ENCODE data around the gene TLK1. TPM values are rescaled to one million over a fixed set of nuclear protein-coding genes. Genes with fewer than 3 reads are reported as not detected.
A peak's percentile ranks its signal among the peaks of the same experiment; 100 is the strongest.
"Not testable (repeated sequence)": the region's sequence is repeated elsewhere in the genome, so short reads cannot be mapped to it uniquely, and the experiment has no call there.

TLK1 gene
- total and polyA plus RNA-seq, 4 experiments from 2014 or later = 19.2 to 152 (median 95.9) TPM

- no peak overlapping the region for H3K27ac ChIP-seq (ENCODE audit: low read depth, low read length)
- Mint-ChIP-seq H3K27me3 (no peaks in the 10 kb centered on the region), H3K9me3 (peaks cover 0 to 3% (median 0%) of the 10 kb centered on the region in 8 donors), H3K27ac (no peak overlapping the region), H3K4me1 (peaks cover 0 to 2% (median under 1%) of the 10 kb centered on the region in 4 donors), H3K4me3 (no peak overlapping the region), H3K36me3 (no peaks in the 10 kb centered on the region)
- no peaks in the 10 kb centered on the region for H3K9me3 ChIP-seq (ENCODE audit: control insufficient read depth in 1 of 2, low read length in 2 of 2)
- H3K36me3 ChIP-seq (ENCODE audit: insufficient read depth, low read length) = no peaks in the 10 kb centered on the region
- ChIA-PET POLR2A (ENCODE audit: partially characterized antibody) (interaction anchor here (1.3 kb wide), 1 partner anchor 8 kb away, joined by 3 read pairs; no protein-coding TSS in a partner anchor), CTCF (ENCODE audit: partially characterized antibody) (no interaction called here)
- intact Hi-C loops (cut with micrococcal nuclease) = no loop called here
- H3K27me3 ChIP-seq (ENCODE audit: insufficient read depth, low read length) = no peaks in the 10 kb centered on the region
- no peak overlapping the region for H3K4me3 ChIP-seq (ENCODE audit: low read length in 2 of 2)
- DNase-seq = no peak
- no peaks in the 10 kb centered on the region for H3K4me1 ChIP-seq (ENCODE audit: insufficient read depth, low read length)
Observed at GRCh38 chr2:171169839-171170238, 9.1 kb upstream of the TLK1 start.

GRCh38 chr2:171169333-171169732, 8.6 kb upstream of the TLK1 start:
- H3K9me3 ChIP-seq (ENCODE audit: control insufficient read depth in 1 of 2, low read length in 2 of 2) = no peaks in the 10 kb centered on the region
- ChIA-PET POLR2A (ENCODE audit: partially characterized antibody) (no interaction called here), CTCF (ENCODE audit: partially characterized antibody) (no interaction called here)
- H3K36me3 ChIP-seq (ENCODE audit: insufficient read depth, low read length) = no peaks in the 10 kb centered on the region
- Mint-ChIP-seq H3K36me3 (no peaks in the 10 kb centered on the region), H3K4me3 (no peak overlapping the region), H3K4me1 (peaks cover 0 to 4% (median 2%) of the 10 kb centered on the region in 4 donors), H3K27me3 (no peaks in the 10 kb centered on the region), H3K27ac (no peak overlapping the region), H3K9me3 (peaks cover 0 to 3% (median 0%) of the 10 kb centered on the region in 8 donors)
- no peaks in the 10 kb centered on the region for H3K27me3 ChIP-seq (ENCODE audit: insufficient read depth, low read length)
- H3K27ac ChIP-seq (ENCODE audit: low read depth, low read length) = no peak overlapping the region
- no peak for DNase-seq
- intact Hi-C loops (cut with micrococcal nuclease) = no loop called here
- H3K4me1 ChIP-seq (ENCODE audit: insufficient read depth, low read length) = peaks cover 4% of the 10 kb centered on the region
- H3K4me3 ChIP-seq (ENCODE audit: low read length in 2 of 2) = no peak overlapping the region

GRCh38 chr2:171167352-171167997, 6.8 kb upstream of the TLK1 start:
- Histone ChIP-seq H3K27me3 (ENCODE audit: insufficient read depth, low read length) (no peaks in the 10 kb centered on the region), H3K9me3 (ENCODE audit: control insufficient read depth in 1 of 2, low read length in 2 of 2) (no peaks in the 10 kb centered on the region), H3K4me1 (ENCODE audit: insufficient read depth, low read length) (peaks cover 23% of the 10 kb centered on the region), H3K4me3 (ENCODE audit: low read length in 2 of 2) (no peak overlapping the region), H3K36me3 (ENCODE audit: insufficient read depth, low read length) (no peaks in the 10 kb centered on the region), H3K27ac (ENCODE audit: low read depth, low read length) (no peak overlapping the region)
- H3K4me1 Mint-ChIP-seq = peaks cover 18 to 19% (median 18%) of the 10 kb centered on the region in 4 donors
- ChIA-PET CTCF (ENCODE audit: partially characterized antibody) (no interaction called here), POLR2A (ENCODE audit: partially characterized antibody) (no interaction called here)
- H3K36me3 Mint-ChIP-seq = no peaks in the 10 kb centered on the region
- peaks cover 0 to under 1% (median 0%) of the 10 kb centered on the region in 8 donors for H3K9me3 Mint-ChIP-seq
- H3K27ac Mint-ChIP-seq = peak overlapping the region in 1 of 7 donors; percentile 5
- no peak overlapping the region for H3K4me3 Mint-ChIP-seq
- intact Hi-C loops (cut with micrococcal nuclease) = no loop called here
- H3K27me3 Mint-ChIP-seq = no peaks in the 10 kb centered on the region
- no peak for DNase-seq

- Mint-ChIP-seq H3K4me3 (no peak overlapping the region), H3K9me3 (no peaks in the 10 kb centered on the region), H3K4me1 (peaks cover 24 to 28% (median 26%) of the 10 kb centered on the region in 4 donors), H3K36me3 (no peaks in the 10 kb centered on the region), H3K27me3 (no peaks in the 10 kb centered on the region), H3K27ac (no peak overlapping the region)
- no peak overlapping the region for H3K27ac ChIP-seq (ENCODE audit: low read depth, low read length)
- no peaks in the 10 kb centered on the region for H3K27me3 ChIP-seq (ENCODE audit: insufficient read depth, low read length)
- ChIA-PET POLR2A (ENCODE audit: partially characterized antibody) (no interaction called here), CTCF (ENCODE audit: partially characterized antibody) (no interaction called here)
- peaks cover 33% of the 10 kb centered on the region for H3K4me1 ChIP-seq (ENCODE audit: insufficient read depth, low read length)
- H3K9me3 ChIP-seq (ENCODE audit: control insufficient read depth in 1 of 2, low read length in 2 of 2) = no peaks in the 10 kb centered on the region
- intact Hi-C loops (cut with micrococcal nuclease) = no loop called here
- DNase-seq = no peak
- H3K4me3 ChIP-seq (ENCODE audit: low read length in 2 of 2) = no peak overlapping the region
- no peaks in the 10 kb centered on the region for H3K36me3 ChIP-seq (ENCODE audit: insufficient read depth, low read length)
Observed at GRCh38 chr2:171166328-171166983, 5.8 kb upstream of the TLK1 start.

- Mint-ChIP-seq H3K27ac (no peak overlapping the region), H3K4me1 (peaks cover 27 to 33% (median 30%) of the 10 kb centered on the region in 4 donors), H3K27me3 (no peaks in the 10 kb centered on the region), H3K4me3 (no peak overlapping the region), H3K36me3 (peaks cover 0 to 3% of the 10 kb centered on the region in 2 donors), H3K9me3 (no peaks in the 10 kb centered on the region)
- ChIA-PET CTCF (ENCODE audit: partially characterized antibody) (no interaction called here), POLR2A (ENCODE audit: partially characterized antibody) (no interaction called here)
- no peaks in the 10 kb centered on the region for H3K36me3 ChIP-seq (ENCODE audit: insufficient read depth, low read length)
- no peak overlapping the region for H3K27ac ChIP-seq (ENCODE audit: low read depth, low read length)
- no peaks in the 10 kb centered on the region for H3K9me3 ChIP-seq (ENCODE audit: control insufficient read depth in 1 of 2, low read length in 2 of 2)
- H3K4me3 ChIP-seq (ENCODE audit: low read length in 2 of 2) = no peak overlapping the region
- peaks cover 36% of the 10 kb centered on the region for H3K4me1 ChIP-seq (ENCODE audit: insufficient read depth, low read length)
- intact Hi-C loops (cut with micrococcal nuclease) = no loop called here
- H3K27me3 ChIP-seq (ENCODE audit: insufficient read depth, low read length) = no peaks in the 10 kb centered on the region
- no peak for DNase-seq
Observed at GRCh38 chr2:171165967-171166327, 5.3 kb upstream of the TLK1 start.

GRCh38 chr2:171163261-171163660, 2.6 kb upstream of the TLK1 start:
- Mint-ChIP-seq H3K4me3 (peak overlapping the region; percentile 52 to 90 (median 79)), H3K36me3 (peaks cover 0 to 14% of the 10 kb centered on the region in 2 donors), H3K27me3 (no peaks in the 10 kb centered on the region), H3K9me3 (peaks cover 0 to 2% (median 0%) of the 10 kb centered on the region in 8 donors), H3K4me1 (peaks cover 32 to 47% (median 38%) of the 10 kb centered on the region in 4 donors), H3K27ac (peak overlapping the region; percentile 72 to 96 (median 88))
- Histone ChIP-seq H3K36me3 (ENCODE audit: insufficient read depth, low read length) (no peaks in the 10 kb centered on the region), H3K27ac (ENCODE audit: low read depth, low read length) (peak overlapping the region; percentile 23), H3K27me3 (ENCODE audit: insufficient read depth, low read length) (no peaks in the 10 kb centered on the region), H3K4me3 (ENCODE audit: low read length in 2 of 2) (peak overlapping the region in 1 of 2 donors; percentile 12), H3K9me3 (ENCODE audit: control insufficient read depth in 1 of 2, low read length in 2 of 2) (no peaks in the 10 kb centered on the region), H3K4me1 (ENCODE audit: insufficient read depth, low read length) (peaks cover 42% of the 10 kb centered on the region)
- peak; percentile 40 to 62 (median 52) for DNase-seq
- ChIA-PET POLR2A (ENCODE audit: partially characterized antibody) (interaction anchor here (0.6 to 2.6 kb wide), 19 partner anchors 9 to 1821 kb away, joined by 3 to 13 read pairs (median 4); partner anchors contain the start of genes DCAF17, GORASP2 and METTL8), CTCF (ENCODE audit: partially characterized antibody) (interaction anchor here (0.7 to 1.7 kb wide), 11 partner anchors 9 to 253 kb away, joined by 3 to 15 read pairs (median 4); partner anchors contain the start of gene GORASP2)
- intact Hi-C loops (cut with micrococcal nuclease) = loop anchor here (5.0 kb wide), 1 partner anchor 99 kb away; no protein-coding TSS in a partner anchor

- ChIA-PET POLR2A (ENCODE audit: partially characterized antibody) (interaction anchor here (0.7 to 5.1 kb wide), 14 partner anchors 38 to 271 kb away, joined by 3 to 32 read pairs (median 6); partner anchors contain the start of genes DCAF17, GORASP2 and METTL8), CTCF (ENCODE audit: partially characterized antibody) (interaction anchor here (0.7 to 1.7 kb wide), 10 partner anchors 8 to 254 kb away, joined by 3 to 15 read pairs (median 4); partner anchors contain the start of gene GORASP2)
- DNase-seq; H3K9me3 Mint-ChIP-seq; H3K27me3 ChIP-seq (ENCODE audit: insufficient read depth, low read length); H3K27me3 Mint-ChIP-seq; H3K36me3 ChIP-seq (ENCODE audit: insufficient read depth, low read length); H3K9me3 ChIP-seq (ENCODE audit: control insufficient read depth in 1 of 2, low read length in 2 of 2): not testable (repeated sequence)
- H3K36me3 Mint-ChIP-seq = peaks cover 0 to 14% of the 10 kb centered on the region in 2 donors
- peaks cover 36 to 53% (median 43%) of the 10 kb centered on the region in 4 donors for H3K4me1 Mint-ChIP-seq
- peak overlapping the region; percentile 61 to 97 (median 89) for H3K4me3 Mint-ChIP-seq
- Histone ChIP-seq H3K27ac (ENCODE audit: low read depth, low read length) (peak overlapping the region; percentile 23), H3K4me1 (ENCODE audit: insufficient read depth, low read length) (peaks cover 48% of the 10 kb centered on the region), H3K4me3 (ENCODE audit: low read length in 2 of 2) (peak overlapping the region in 1 of 2 donors; percentile 12)
- intact Hi-C loops (cut with micrococcal nuclease) = loop anchor here (5.0 kb wide), 1 partner anchor 100 kb away; no protein-coding TSS in a partner anchor
- H3K27ac Mint-ChIP-seq = peak overlapping the region; percentile 72 to 96 (median 91)
Observed at GRCh38 chr2:171162522-171163197, 2.0 kb upstream of the TLK1 start.

All from CD4-positive, alpha-beta memory T cell (primary cell).